Testis (tissue), 5 donors: ENCODE measurements around the gene HGD. TPM values are rescaled to one million over a fixed set of nuclear protein-coding genes. Genes with fewer than 3 reads are reported as not detected.
"Not testable (repeated sequence)": the region's sequence is repeated elsewhere in the genome, so short reads cannot be mapped to it uniquely, and the experiment has no call there.

Source experiments
- DNase-seq: peaks from one replicate; pipeline ENCODE4 v3.0.0-alpha.2; 2019
- H3K27ac ChIP-seq, 2 donors: fragments of 200-600 bp; sonication (generic); one replicate each; pipeline ENCODE4 v1.5.1; 2019
- H3K27me3 ChIP-seq: fragments of 200-600 bp; sonication (generic); one replicate; pipeline ENCODE4 v1.5.1; 2019
- H3K36me3 ChIP-seq: fragments of 200-600 bp; sonication (generic); one replicate; pipeline ENCODE4 v1.5.1; 2017; ENCODE audit warnings: low read depth; ENCODE audit errors: missing control alignments
- H3K4me1 ChIP-seq: fragments of 200-600 bp; sonication (generic); one replicate; pipeline ENCODE4 v1.5.1; 2019
- H3K4me3 ChIP-seq, 2 donors: fragments of 200-600 bp; sonication (generic); one replicate each; pipeline ENCODE4 v1.5.1; 2017 to 2019
- H3K9me3 ChIP-seq: fragments of 200-600 bp; sonication (generic); one replicate; pipeline ENCODE4 v1.5.1; 2017
- POLR2A ChIP-seq: fragments of 450-650 bp; IDR thresholded peaks from one replicate; pipeline ENCODE4 v1.6.1; 2017; ENCODE audit warnings: antibody characterized with exemption, mild to moderate bottlenecking, moderate library complexity
- WGBS, 2 donors: methylation state at CpG; one replicate each; pipeline ENCODE4 v1.1.5; 2018; 5-methylcytosine and 5-hydroxymethylcytosine counted together
- intact Hi-C: fragments of 100-400 bp; cut with DNase I; formaldehyde crosslinking; loops from one replicate; pipeline ENCODE4 v1.15.1; 2023; ENCODE audit warnings: low total_unique reads
- long read RNA-seq, 2 donors: transcript quantifications; one replicate each; lab custom pipeline, GENCODE V29; 2026
- polyA plus RNA-seq: library from polyadenylated mRNA; stranded (reverse); fragments of 350-450 nt; fragmentation: Illumina TruSeq; extraction: RNeasy Lipid Tissue Mini Kit (QIAGEN cat#74804); gene quantifications from one replicate; pipeline ENCODE4 v1.2.3, GENCODE V29; 2014; ENCODE audit warnings: low read depth, low replicate concordance; ENCODE audit not compliant: insufficient read depth
- total RNA-seq, 2 donors: library from RNA; depleted of rRNA; stranded (reverse); fragments of >200 nt; gene quantifications; one replicate each; pipeline ENCODE4 v1.2.3, GENCODE V29; 2016
- TF ChIP-seq, protein P1 (sequence below), 3 experiments: fragments of 450-650 bp in 2 of 3; fragments of 200-600 bp in 1 of 3; sonication (generic) in 1 of 3; IDR thresholded peaks; one replicate each; pipeline ENCODE4 v1.5.1; 2016 to 2019; ENCODE audit warnings: antibody characterized with exemption in 3 of 3, mild to moderate bottlenecking in 2 of 3, moderate library complexity in 1 of 3

Gene HGD, protein sequence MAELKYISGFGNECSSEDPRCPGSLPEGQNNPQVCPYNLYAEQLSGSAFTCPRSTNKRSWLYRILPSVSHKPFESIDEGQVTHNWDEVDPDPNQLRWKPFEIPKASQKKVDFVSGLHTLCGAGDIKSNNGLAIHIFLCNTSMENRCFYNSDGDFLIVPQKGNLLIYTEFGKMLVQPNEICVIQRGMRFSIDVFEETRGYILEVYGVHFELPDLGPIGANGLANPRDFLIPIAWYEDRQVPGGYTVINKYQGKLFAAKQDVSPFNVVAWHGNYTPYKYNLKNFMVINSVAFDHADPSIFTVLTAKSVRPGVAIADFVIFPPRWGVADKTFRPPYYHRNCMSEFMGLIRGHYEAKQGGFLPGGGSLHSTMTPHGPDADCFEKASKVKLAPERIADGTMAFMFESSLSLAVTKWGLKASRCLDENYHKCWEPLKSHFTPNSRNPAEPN
- total RNA-seq (1 to 10 TPM; 1.2 to 1.4 TPM), polyA plus RNA-seq (1.6 TPM)
- long read RNA-seq, donor 1, result 0 reads
- long read RNA-seq, donor 2, result 0 reads

GRCh38 chr3:120682095-120682681, at the start of gene HGD:
HGD (minus strand) TSS chr3:120682239; CDS start chr3:120682111, 128 bp downstream.
- intact Hi-C loops, result no loop called here
- Histone ChIP-seq H3K36me3 (no peaks in the 10 kb centered on the region), H3K9me3 (no peaks in the 10 kb centered on the region), H3K27ac (no peak within 1 kb of the TSS), H3K4me3 (no peak within 1 kb of the TSS), H3K4me1 (peaks cover 7% of the 10 kb centered on the region), H3K27me3 (no peaks in the 10 kb centered on the region)
- 88 to 96% methylated on average over 5 of the region's 5 CpGs for WGBS, 2 donors
- no peak for TF ChIP-seq POLR2A
- TF ChIP-seq, protein P1, sequence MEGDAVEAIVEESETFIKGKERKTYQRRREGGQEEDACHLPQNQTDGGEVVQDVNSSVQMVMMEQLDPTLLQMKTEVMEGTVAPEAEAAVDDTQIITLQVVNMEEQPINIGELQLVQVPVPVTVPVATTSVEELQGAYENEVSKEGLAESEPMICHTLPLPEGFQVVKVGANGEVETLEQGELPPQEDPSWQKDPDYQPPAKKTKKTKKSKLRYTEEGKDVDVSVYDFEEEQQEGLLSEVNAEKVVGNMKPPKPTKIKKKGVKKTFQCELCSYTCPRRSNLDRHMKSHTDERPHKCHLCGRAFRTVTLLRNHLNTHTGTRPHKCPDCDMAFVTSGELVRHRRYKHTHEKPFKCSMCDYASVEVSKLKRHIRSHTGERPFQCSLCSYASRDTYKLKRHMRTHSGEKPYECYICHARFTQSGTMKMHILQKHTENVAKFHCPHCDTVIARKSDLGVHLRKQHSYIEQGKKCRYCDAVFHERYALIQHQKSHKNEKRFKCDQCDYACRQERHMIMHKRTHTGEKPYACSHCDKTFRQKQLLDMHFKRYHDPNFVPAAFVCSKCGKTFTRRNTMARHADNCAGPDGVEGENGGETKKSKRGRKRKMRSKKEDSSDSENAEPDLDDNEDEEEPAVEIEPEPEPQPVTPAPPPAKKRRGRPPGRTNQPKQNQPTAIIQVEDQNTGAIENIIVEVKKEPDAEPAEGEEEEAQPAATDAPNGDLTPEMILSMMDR (IDR thresholded peaks at IDR 0.05), result no peak
- no peak for DNase-seq

DNA sequence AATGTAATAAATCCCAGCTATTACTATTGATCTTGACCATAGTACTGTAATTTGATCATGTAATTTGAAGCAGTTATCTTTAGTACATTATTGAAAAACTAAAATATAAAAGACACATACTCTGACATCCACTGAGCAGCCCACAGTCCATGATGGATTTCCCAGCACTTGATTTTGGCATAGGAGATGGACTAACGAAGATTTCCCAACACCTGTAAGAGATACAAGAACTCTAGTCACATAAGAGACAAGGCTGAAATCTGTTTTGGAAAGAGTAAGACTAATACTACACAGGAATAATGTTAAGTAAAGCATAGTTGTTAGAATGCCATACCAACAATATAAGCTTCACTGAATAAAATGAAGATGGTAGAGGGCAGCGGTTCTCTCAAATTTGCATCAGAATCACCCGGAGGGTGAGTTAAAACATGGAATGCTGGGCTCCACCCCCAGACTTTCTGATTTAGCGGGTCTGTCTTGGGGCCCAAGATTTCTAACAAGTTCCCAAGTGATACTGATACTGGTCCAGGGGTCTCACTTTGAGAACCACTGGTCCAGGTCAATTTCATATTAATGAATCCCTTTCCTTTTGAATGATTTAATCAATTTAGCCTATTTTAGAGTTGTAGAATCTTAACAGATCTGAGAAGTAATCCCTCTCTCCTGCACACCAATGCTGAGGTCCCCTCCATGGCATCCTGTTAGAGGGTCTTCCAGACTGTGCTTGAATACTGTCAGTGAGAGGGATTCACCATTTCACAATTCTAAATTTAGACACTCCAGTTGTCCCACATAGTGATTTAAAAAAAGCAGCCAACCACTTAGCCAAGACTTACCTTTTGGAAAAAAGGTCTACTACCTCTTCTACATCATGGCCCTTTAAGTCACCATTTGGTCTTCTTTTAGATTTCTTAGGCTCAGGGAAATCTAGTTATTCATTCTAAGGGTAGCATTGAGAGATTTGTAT, 48.8 kb upstream of the HGD start:
- H3K27ac ChIP-seq, result no peak overlapping the region
- H3K36me3 ChIP-seq, result no peaks in the 10 kb centered on the region
- DNase-seq, result no peak
- 85 to 87% methylated on average over 4 of the region's 4 CpGs for WGBS, 2 donors
- no peaks in the 10 kb centered on the region for H3K9me3 ChIP-seq
- H3K4me3 ChIP-seq, result no peak overlapping the region
- no peaks in the 10 kb centered on the region for H3K27me3 ChIP-seq
- TF ChIP-seq POLR2A, result no peak
- TF ChIP-seq, protein P1 (IDR thresholded peaks at IDR 0.05), result no peak
- no peaks in the 10 kb centered on the region for H3K4me1 ChIP-seq
- intact Hi-C loops, result no loop called here

GRCh38 chr3:120726791-120727190, 44.8 kb upstream of the HGD start:
- H3K4me1 ChIP-seq, result no peaks in the 10 kb centered on the region
- DNase-seq, result no peak
- no peaks in the 10 kb centered on the region for H3K9me3 ChIP-seq
- WGBS, 2 donors, result 81 to 90% methylated on average over 1 of the region's 1 CpG
- H3K27me3 ChIP-seq, result no peaks in the 10 kb centered on the region
- intact Hi-C loops, result no loop called here
- no peak for TF ChIP-seq POLR2A
- TF ChIP-seq, protein P1 (IDR thresholded peaks at IDR 0.05), result no peak
- no peak overlapping the region for H3K4me3 ChIP-seq
- H3K27ac ChIP-seq, result no peak overlapping the region
- H3K36me3 ChIP-seq, result no peaks in the 10 kb centered on the region

DNA sequence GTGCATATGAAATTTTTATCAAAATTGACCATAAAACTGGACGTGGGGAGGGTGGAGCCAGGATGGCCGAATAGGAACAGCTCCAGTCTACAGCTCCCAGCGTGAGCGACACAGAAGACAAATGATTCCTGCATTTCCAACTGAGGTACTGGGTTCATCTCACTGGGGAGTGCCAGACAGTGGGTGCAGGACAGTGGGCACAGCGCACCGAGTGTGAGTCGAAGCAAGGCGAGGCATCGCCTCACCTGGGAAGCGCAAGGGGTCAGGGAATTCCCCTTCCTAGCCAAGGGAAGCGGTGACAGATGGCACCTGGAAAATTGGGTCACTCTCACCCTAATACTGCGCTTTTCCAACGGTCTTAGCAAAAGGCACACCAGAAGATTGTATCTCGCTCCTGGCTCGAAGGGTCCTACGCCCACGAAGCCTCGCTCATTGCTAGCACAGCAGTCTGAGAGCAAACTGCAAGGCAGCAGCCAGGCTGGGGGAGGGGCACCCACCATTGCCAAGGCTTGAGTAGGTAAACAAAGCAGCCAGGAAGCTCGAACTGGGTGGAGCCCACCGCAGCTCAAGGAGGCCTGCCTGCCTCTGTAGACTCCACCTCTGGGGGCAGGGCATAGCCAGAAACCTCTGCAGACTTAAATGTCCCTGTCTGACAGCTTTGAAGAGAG, 37.3 kb upstream of the HGD start:
- 75 to 78% methylated on average over 20 of the region's 20 CpGs for WGBS, 2 donors
- H3K9me3 ChIP-seq, H3K4me1 ChIP-seq, H3K27ac ChIP-seq, H3K27me3 ChIP-seq, H3K36me3 ChIP-seq, intact Hi-C loops, H3K4me3 ChIP-seq, DNase-seq: not testable (repeated sequence)
